ENCODE results near the gene APBA2.

- no peak for TF ChIP-seq CTCF (IDR thresholded peaks at IDR 0.05)
- no peak for TF ChIP-seq EP300 (IDR thresholded peaks at IDR 0.05)
These were observed 88.4 kb downstream of the APBA2 start for GRCh38 chr15:28974142-28974541.
